HG03565 (cell line): ENCODE results near the gene HUS1.
A peak's percentile ranks its signal among the peaks of the same experiment; 100 is the strongest.
"Not testable (repeated sequence)": the region's sequence is repeated elsewhere in the genome, so short reads cannot be mapped to it uniquely, and the experiment has no call there.

Experiments
- ATAC-seq: cut with Tn5 transposase; IDR thresholded peaks from one replicate; pipeline ENCODE4 v1.9.1; 2021; ENCODE audit warnings: mild to moderate bottlenecking, moderate library complexity; ENCODE audit not compliant: unreplicated experiment

The HUS1 gene

GRCh38 chr7:47979145-47979831, at the start of gene HUS1:
HUS1 (minus strand) TSS chr7:47979615; CDS start chr7:47979519, 96 bp downstream.
- ATAC-seq, result peak; percentile 98

- ATAC-seq, result no peak
Observed at GRCh38 chr7:48028938-48029337, 49.5 kb upstream of the HUS1 start, which contains the start of gene SUN3. SUN3 (minus strand) TSS chr7:48029107; CDS start chr7:48028938, 169 bp downstream.

- ATAC-seq, result no peak
Observed at GRCh38 chr7:48025624-48026023, 46.2 kb upstream of the HUS1 start.

- no peak for ATAC-seq
Observed at GRCh38 chr7:48017674-48018073, 38.3 kb upstream of the HUS1 start.

- ATAC-seq, result no peak
Observed at GRCh38 chr7:48016641-48017040, 37.2 kb upstream of the HUS1 start.

GRCh38 chr7:48011951-48012350, 32.5 kb upstream of the HUS1 start:
- no peak for ATAC-seq

GRCh38 chr7:48011323-48011722, 31.9 kb upstream of the HUS1 start:
- ATAC-seq, result no peak

- ATAC-seq, result no peak
Observed at GRCh38 chr7:48009954-48010353, 30.5 kb upstream of the HUS1 start.

- ATAC-seq, result no peak
Observed at GRCh38 chr7:48009257-48009656, 29.8 kb upstream of the HUS1 start.

GRCh38 chr7:48006866-48007265, 27.5 kb upstream of the HUS1 start:
- no peak for ATAC-seq

- ATAC-seq, result peak; percentile 48
Observed at GRCh38 chr7:48004638-48005037, 25.2 kb upstream of the HUS1 start.

- ATAC-seq, result no peak
Observed at GRCh38 chr7:48004032-48004431, 24.6 kb upstream of the HUS1 start.

GRCh38 chr7:48000164-48000563, 20.7 kb upstream of the HUS1 start:
- ATAC-seq, result not testable (repeated sequence)

GRCh38 chr7:47999413-47999812, 20.0 kb upstream of the HUS1 start:
- ATAC-seq, result no peak

- ATAC-seq, result no peak
Observed at GRCh38 chr7:47992446-47992845, 13.0 kb upstream of the HUS1 start.

- peak; percentile 95 for ATAC-seq
Observed at GRCh38 chr7:47991741-47992311, 12.4 kb upstream of the HUS1 start.

- ATAC-seq, result no peak
Observed at GRCh38 chr7:47991270-47991669, 11.9 kb upstream of the HUS1 start.

- no peak for ATAC-seq
Observed at GRCh38 chr7:47990592-47990991, 11.2 kb upstream of the HUS1 start.

- ATAC-seq, result not testable (repeated sequence)
Observed at GRCh38 chr7:47989607-47990400, 10.4 kb upstream of the HUS1 start.

- ATAC-seq, result no peak
Observed at GRCh38 chr7:47988496-47989386, 9.3 kb upstream of the HUS1 start.

GRCh38 chr7:47982610-47983009, 3.2 kb upstream of the HUS1 start:
- no peak for ATAC-seq
